Neuronal stem cell (in vitro differentiated cells): ENCODE measurements around the gene BCAS1.

Experiments used
- DNase-seq: peaks from one replicate; pipeline ENCODE4 v3.0.0-alpha.2; 2013; ENCODE audit warnings: low spot score
- H2AFZ ChIP-seq: one replicate; pipeline ENCODE4 v1.6.1; 2013; ENCODE audit warnings: mild to moderate bottlenecking, low read length, inconsistent platforms
- H2AK5ac ChIP-seq: 2 replicates; pipeline ENCODE4 v1.6.1; 2013; ENCODE audit warnings: low read depth, mild to moderate bottlenecking, inconsistent platforms, low read length, moderate library complexity, mixed read lengths
- H2BK120ac ChIP-seq: 2 replicates; pipeline ENCODE4 v1.6.1; 2013; ENCODE audit warnings: low read depth, mild to moderate bottlenecking, inconsistent platforms, low read length, moderate library complexity, mixed read lengths
- H2BK12ac ChIP-seq: one replicate; pipeline ENCODE4 v1.6.1; 2013; ENCODE audit warnings: low read length, inconsistent platforms
- H2BK15ac ChIP-seq: 2 replicates; pipeline ENCODE4 v1.6.1; 2013; ENCODE audit warnings: mild to moderate bottlenecking, low read length, inconsistent platforms, mixed read lengths
- H2BK5ac ChIP-seq: one replicate; pipeline ENCODE4 v1.6.1; 2013; ENCODE audit warnings: inconsistent platforms, mild to moderate bottlenecking, low read length, moderate library complexity
- H3K14ac ChIP-seq: one replicate; pipeline ENCODE4 v1.6.1; 2013; ENCODE audit warnings: low read length, inconsistent platforms
- H3K18ac ChIP-seq: 2 replicates; pipeline ENCODE4 v1.6.1; 2013; ENCODE audit warnings: low read length, inconsistent platforms
- H3K23ac ChIP-seq: 2 replicates; pipeline ENCODE4 v1.6.1; 2013; ENCODE audit warnings: low read depth, mild to moderate bottlenecking, mixed read lengths, low read length, inconsistent platforms; ENCODE audit not compliant: poor library complexity
- H3K27ac ChIP-seq: replicated peaks from 3 replicates; pipeline ENCODE4 v1.5.1; 2013; ENCODE audit warnings: low read length, inconsistent platforms
- H3K27me3 ChIP-seq, 3 experiments: 2 replicates each; pipeline ENCODE4 v1.6.1; 2013; ENCODE audit warnings: low read length in 3 of 3, mild to moderate bottlenecking in 2 of 3, inconsistent platforms in 1 of 3, low read depth in 1 of 3, mixed read lengths in 1 of 3, moderate library complexity in 1 of 3; ENCODE audit not compliant: control insufficient read depth in 3 of 3, insufficient read depth in 3 of 3
- H3K36me3 ChIP-seq, 2 donors: replicated peaks in 1 of 2; 2 replicates each; pipeline ENCODE4 v1.6.1; 2013; ENCODE audit warnings: low read length in 2 of 2; ENCODE audit not compliant: control insufficient read depth in 2 of 2, insufficient read depth in 2 of 2
- H3K4ac ChIP-seq: 2 replicates; pipeline ENCODE4 v1.6.1; 2013; ENCODE audit warnings: inconsistent platforms, mild to moderate bottlenecking, low read length, moderate library complexity
- H3K4me1 ChIP-seq, 2 donors: 1 replicate in 1 of 2; 2 replicates in 1 of 2; pipeline ENCODE4 v1.6.1; 2013; ENCODE audit warnings: low read length in 2 of 2, low read depth in 1 of 2; ENCODE audit not compliant: control insufficient read depth in 2 of 2, insufficient read depth in 1 of 2
- H3K4me2 ChIP-seq: one replicate; pipeline ENCODE4 v1.6.1; 2013; ENCODE audit warnings: mild to moderate bottlenecking, low read length, inconsistent platforms; ENCODE audit not compliant: insufficient read depth, poor library complexity, severe bottlenecking
- H3K4me3 ChIP-seq, 2 donors: 2 replicates each; pipeline ENCODE4 v1.5.1; 2013; ENCODE audit warnings: low read length in 2 of 2, mild to moderate bottlenecking in 2 of 2, inconsistent platforms in 1 of 2, moderate library complexity in 1 of 2
- H3K79me1 ChIP-seq: one replicate; pipeline ENCODE4 v1.6.1; 2013; ENCODE audit warnings: low read depth, mild to moderate bottlenecking, inconsistent platforms, low read length, moderate library complexity
- H3K9ac ChIP-seq: one replicate; pipeline ENCODE4 v1.6.1; 2013; ENCODE audit warnings: mild to moderate bottlenecking, low read depth, low read length, inconsistent platforms; ENCODE audit not compliant: poor library complexity
- H3K9me3 ChIP-seq, 2 donors: replicated peaks in 1 of 2; 2 replicates each; pipeline versions ENCODE3 to v1.6.1; 2013; ENCODE audit warnings: low read length in 2 of 2, mild to moderate bottlenecking in 2 of 2, inconsistent platforms in 1 of 2, low read depth in 1 of 2, mixed read lengths in 1 of 2, moderate library complexity in 1 of 2; ENCODE audit not compliant: control insufficient read depth in 2 of 2, insufficient read depth in 1 of 2
- H4K8ac ChIP-seq: one replicate; pipeline ENCODE4 v1.6.1; 2013; ENCODE audit warnings: low read depth, mild to moderate bottlenecking, inconsistent platforms, low read length, moderate library complexity
- H4K91ac ChIP-seq: one replicate; pipeline ENCODE4 v1.6.1; 2013; ENCODE audit warnings: low read length, low read depth, mild to moderate bottlenecking, inconsistent platforms; ENCODE audit not compliant: poor library complexity
- WGBS, 2 donors: extraction: QIAGEN DNeasy Blood & Tissue Kit; methylation state at CpG; one replicate each; pipeline ENCODE4 v1.1.7; 2013; ENCODE audit warnings: missing lambda C conversion rate in 2 of 2, mixed read lengths in 1 of 2; ENCODE audit not compliant: insufficient read length in 2 of 2, insufficient replicate concordance in 1 of 2; ENCODE audit errors: extremely low coverage in 2 of 2; 5-methylcytosine and 5-hydroxymethylcytosine counted together

The BCAS1 gene

DNA sequence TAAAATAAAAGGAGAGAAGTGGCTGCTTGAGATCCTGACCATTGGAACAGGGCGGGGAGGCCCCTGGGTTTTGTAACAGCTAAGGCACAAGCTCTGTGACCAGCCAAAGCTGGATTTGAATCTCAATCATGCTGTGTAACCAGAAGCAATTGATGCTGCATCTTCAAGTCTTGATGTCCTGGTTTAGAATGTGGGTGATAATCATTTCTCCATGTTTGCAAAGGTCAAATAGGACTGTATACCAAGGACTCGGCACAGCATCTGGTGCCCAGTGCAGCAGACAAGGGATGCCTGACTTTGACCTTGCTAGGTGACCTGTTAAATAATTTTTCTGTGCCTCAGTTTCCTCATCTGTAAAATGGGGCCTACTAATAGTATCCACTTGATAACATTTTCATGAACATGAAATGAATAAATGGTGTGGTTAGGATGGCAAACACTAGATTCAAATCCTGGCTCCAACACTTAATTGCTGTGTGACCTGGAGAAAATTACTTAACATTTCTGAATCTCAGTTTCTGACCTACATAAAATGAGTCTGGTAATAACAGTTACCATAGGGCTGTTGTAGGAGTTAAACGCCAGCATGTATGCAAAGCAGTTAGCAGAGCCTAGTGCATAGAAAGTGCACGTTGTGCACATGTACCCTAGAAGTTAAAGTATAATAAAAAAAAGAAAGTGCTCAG, 46.3 kb upstream of the BCAS1 start:
- no peak overlapping the region for H3K4me3 ChIP-seq
- H3K79me1 ChIP-seq: no peaks in the 10 kb centered on the region
- no peak overlapping the region for H3K4ac ChIP-seq
- H4K8ac ChIP-seq: no peak overlapping the region
- H2BK12ac ChIP-seq: no peak overlapping the region
- no CpG with 5 or more reads among the region's 4 CpGs for WGBS, 2 donors
- DNase-seq: no peak
- no peak overlapping the region for H3K14ac ChIP-seq
- H3K9ac ChIP-seq: no peak overlapping the region
- peaks cover 0 to 14% (median 0%) of the 10 kb centered on the region in 3 experiments for H3K27me3 ChIP-seq
- no peak overlapping the region for H3K23ac ChIP-seq
- no peak overlapping the region for H2AFZ ChIP-seq
- H3K27ac ChIP-seq: no peak overlapping the region
- no peaks in the 10 kb centered on the region for H3K9me3 ChIP-seq
- H3K4me2 ChIP-seq: no peak overlapping the region
- no peak overlapping the region for H2BK5ac ChIP-seq
- H3K4me1 ChIP-seq: no peaks in the 10 kb centered on the region
- no peak overlapping the region for H4K91ac ChIP-seq
- no peaks in the 10 kb centered on the region for H3K36me3 ChIP-seq
- H2AK5ac ChIP-seq: no peak overlapping the region
- no peak overlapping the region for H2BK15ac ChIP-seq
- H2BK120ac ChIP-seq: no peak overlapping the region
- H3K18ac ChIP-seq: no peak overlapping the region

DNA sequence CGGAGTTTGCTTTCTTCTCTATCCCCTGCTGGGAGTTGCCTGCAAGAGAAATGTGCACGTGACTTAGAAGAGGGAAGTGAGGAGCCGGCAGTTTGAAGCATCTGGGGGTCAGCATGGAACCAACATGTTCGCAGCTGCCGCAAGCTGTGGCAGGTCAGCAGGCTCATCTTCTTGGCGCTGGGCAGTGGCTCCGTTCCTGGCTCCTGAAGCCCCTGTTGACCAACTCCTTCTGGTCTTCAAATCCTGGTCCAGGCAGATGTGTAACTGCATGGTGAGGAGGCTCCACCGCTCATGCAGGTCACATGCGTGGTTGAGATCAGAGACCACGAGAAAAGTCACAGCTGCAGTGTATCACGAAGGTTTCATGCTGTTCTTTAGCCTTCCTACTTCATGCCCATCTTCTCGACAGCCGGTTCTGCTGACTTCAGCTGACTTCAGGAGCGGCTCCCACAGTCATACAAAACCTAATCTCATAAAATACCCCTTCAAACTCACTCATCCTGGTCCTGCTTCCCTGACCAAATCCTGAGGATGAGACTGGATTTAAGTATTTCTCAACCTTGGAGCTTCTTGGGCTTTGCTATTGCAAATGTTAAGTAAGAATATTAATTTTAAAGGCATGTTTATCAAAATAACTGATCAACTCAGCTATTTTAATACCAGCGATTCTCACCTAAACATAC, 44.9 kb upstream of the BCAS1 start:
- H2BK5ac ChIP-seq: peak overlapping the region; percentile 2
- no peaks in the 10 kb centered on the region for H3K36me3 ChIP-seq
- H3K4me3 ChIP-seq: no peak overlapping the region
- no peak overlapping the region for H3K14ac ChIP-seq
- H3K4me1 ChIP-seq: no peaks in the 10 kb centered on the region
- no peak overlapping the region for H3K23ac ChIP-seq
- DNase-seq: no peak
- no peak overlapping the region for H3K18ac ChIP-seq
- H3K79me1 ChIP-seq: no peaks in the 10 kb centered on the region
- H4K8ac ChIP-seq: no peak overlapping the region
- no peak overlapping the region for H3K27ac ChIP-seq
- no peak overlapping the region for H2BK12ac ChIP-seq
- no peak overlapping the region for H3K4me2 ChIP-seq
- no peaks in the 10 kb centered on the region for H3K9me3 ChIP-seq
- H2AK5ac ChIP-seq: no peak overlapping the region
- no peak overlapping the region for H2AFZ ChIP-seq
- H3K4ac ChIP-seq: no peak overlapping the region
- no peak overlapping the region for H2BK120ac ChIP-seq
- H4K91ac ChIP-seq: no peak overlapping the region
- H2BK15ac ChIP-seq: no peak overlapping the region
- WGBS, 2 donors: no CpG with 5 or more reads among the region's 15 CpGs
- peaks cover 0 to 14% (median 0%) of the 10 kb centered on the region in 3 experiments for H3K27me3 ChIP-seq
- no peak overlapping the region for H3K9ac ChIP-seq

DNA sequence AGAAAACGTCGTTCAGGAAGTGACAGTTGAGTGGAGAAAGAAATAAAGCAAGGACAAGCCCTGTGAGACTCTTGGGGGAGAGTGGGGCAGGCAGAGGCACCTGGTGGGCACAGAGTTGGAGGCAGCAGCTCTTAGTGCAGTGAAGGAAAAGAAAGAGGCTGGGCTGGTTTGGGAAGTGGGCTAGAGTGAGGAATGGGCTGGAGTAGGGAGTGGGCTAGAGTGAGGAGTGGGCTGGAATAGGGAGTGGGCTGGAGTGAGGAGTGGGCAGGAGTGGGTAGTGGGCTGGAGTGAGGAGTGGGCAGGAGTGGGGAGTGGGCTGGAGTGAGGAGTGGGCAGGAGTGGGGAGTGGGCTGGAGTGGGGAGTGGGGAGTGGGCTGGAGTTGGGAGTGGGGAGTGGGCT, 43.7 kb upstream of the BCAS1 start:
- WGBS, 2 donors: no CpG with 5 or more reads among the region's 2 CpGs
- Histone ChIP-seq H2AK5ac (no peak overlapping the region), H3K23ac (no peak overlapping the region), H3K9me3 (no peaks in the 10 kb centered on the region), H3K9ac (no peak overlapping the region), H3K27me3 (peaks cover 0 to 14% (median 0%) of the 10 kb centered on the region in 3 experiments), H3K27ac (no peak overlapping the region), H4K8ac (no peak overlapping the region), H3K4me2 (no peak overlapping the region), H4K91ac (no peak overlapping the region), H3K4me1 (no peaks in the 10 kb centered on the region), H2BK5ac (no peak overlapping the region), H2BK15ac (no peak overlapping the region), H3K36me3 (no peaks in the 10 kb centered on the region), H2BK120ac (no peak overlapping the region), H2AFZ (no peak overlapping the region), H3K4me3 (no peak overlapping the region), H2BK12ac (no peak overlapping the region), H3K4ac (no peak overlapping the region), H3K14ac (no peak overlapping the region), H3K79me1 (no peaks in the 10 kb centered on the region), H3K18ac (no peak overlapping the region)
- no peak for DNase-seq

DNA sequence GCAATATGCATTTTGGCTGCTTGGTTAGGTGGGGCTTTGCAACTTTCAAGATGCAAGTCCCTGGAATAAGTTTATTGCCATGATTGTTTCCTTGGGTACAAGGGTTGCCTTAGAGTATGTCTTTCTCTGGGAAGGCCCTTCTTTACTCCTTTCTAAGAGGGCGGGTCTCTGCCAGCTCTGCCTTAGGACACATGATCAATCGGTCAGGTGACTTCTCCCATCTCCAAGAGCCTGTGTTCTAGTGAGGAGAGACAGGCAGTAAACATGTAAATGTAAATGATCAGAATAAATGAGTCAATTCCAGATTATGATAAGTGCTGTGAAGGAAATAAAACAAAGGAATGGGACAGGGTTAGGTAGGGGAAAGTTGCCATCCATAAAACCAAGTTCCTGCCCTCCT, 43.2 kb upstream of the BCAS1 start:
- DNase-seq: no peak
- no peak overlapping the region for H2BK120ac ChIP-seq
- H3K27ac ChIP-seq: no peak overlapping the region
- H3K9ac ChIP-seq: no peak overlapping the region
- H3K18ac ChIP-seq: no peak overlapping the region
- WGBS, 2 donors: no CpG with 5 or more reads among the region's 2 CpGs
- H3K4me3 ChIP-seq: no peak overlapping the region
- H3K23ac ChIP-seq: no peak overlapping the region
- H3K4me2 ChIP-seq: no peak overlapping the region
- H3K27me3 ChIP-seq: peaks cover 0 to 10% (median 0%) of the 10 kb centered on the region in 3 experiments
- H3K9me3 ChIP-seq: no peaks in the 10 kb centered on the region
- H4K91ac ChIP-seq: no peak overlapping the region
- no peaks in the 10 kb centered on the region for H3K36me3 ChIP-seq
- H2BK15ac ChIP-seq: no peak overlapping the region
- H2AK5ac ChIP-seq: no peak overlapping the region
- H3K4me1 ChIP-seq: no peaks in the 10 kb centered on the region
- H3K14ac ChIP-seq: no peak overlapping the region
- H2BK5ac ChIP-seq: no peak overlapping the region
- H3K79me1 ChIP-seq: no peaks in the 10 kb centered on the region
- H2AFZ ChIP-seq: no peak overlapping the region
- no peak overlapping the region for H2BK12ac ChIP-seq
- no peak overlapping the region for H3K4ac ChIP-seq
- no peak overlapping the region for H4K8ac ChIP-seq
